Activated CD4-positive, alpha-beta memory T cell treated with anti-CD3 and anti-CD28 coated beads for 36 hours (primary cell): ENCODE data around the gene HLA-G. TPM values are rescaled to one million over a fixed set of nuclear protein-coding genes. Genes with fewer than 3 reads are reported as not detected.

Source experiments
- CTCF ChIA-PET: fragments of 350-600 bp; sonication (Branson Sonifier 250); formaldehyde crosslinking; loops from one replicate; lab custom pipeline; 2021; ENCODE audit warnings: antibody characterized with exemption, inconsistent platforms; lab: Charles Lee
- POLR2A ChIA-PET: fragments of 350-600 bp; sonication (Branson Sonifier 250); formaldehyde crosslinking; loops from one replicate; lab custom pipeline; 2021; ENCODE audit warnings: antibody characterized with exemption; lab: Charles Lee
- DNase-seq: peaks from one replicate; pipeline ENCODE4 v3.0.0-alpha.2; 2020
- H3K27ac Mint-ChIP-seq: one replicate; pipeline ENCODE4 v1.8.0; 2021; ENCODE audit warnings: mixed read lengths
- H3K27me3 Mint-ChIP-seq: one replicate; pipeline ENCODE4 v1.8.0; 2021; ENCODE audit warnings: mixed read lengths
- H3K36me3 Mint-ChIP-seq: one replicate; pipeline ENCODE4 v1.8.0; 2021; ENCODE audit warnings: mixed read lengths
- H3K4me1 Mint-ChIP-seq: one replicate; pipeline ENCODE4 v1.8.0; 2021; ENCODE audit warnings: low read depth, mixed read lengths
- H3K4me3 Mint-ChIP-seq: one replicate; pipeline ENCODE4 v1.8.0; 2021; ENCODE audit warnings: mild to moderate bottlenecking, mixed read lengths
- H3K9me3 Mint-ChIP-seq: one replicate; pipeline ENCODE4 v1.8.0; 2021; ENCODE audit warnings: mixed read lengths
- intact Hi-C: fragments of 100-400 bp; cut with micrococcal nuclease; formaldehyde crosslinking; loops from one replicate; pipeline ENCODE4 v1.15.1; 2023
- total RNA-seq, 2 experiments: library from RNA; stranded (reverse); gene quantifications; one replicate each; pipeline ENCODE4 v1.2.3, GENCODE V29; 2021

HLA-G gene
- total RNA-seq, 2 experiments from 2014 or later = 0.19 to 0.38 TPM

- Mint-ChIP-seq H3K4me3 (no peak overlapping the region), H3K9me3 (no peaks in the 10 kb centered on the region), H3K4me1 (peaks cover 10% of the 10 kb centered on the region), H3K27ac (no peak overlapping the region), H3K36me3 (peaks cover 4% of the 10 kb centered on the region), H3K27me3 (peaks cover 18% of the 10 kb centered on the region)
- ChIA-PET POLR2A (interaction anchor here (1.2 kb wide), 1 partner anchor 9 kb away, joined by 3 read pairs; no protein-coding TSS in a partner anchor), CTCF (interaction anchor here (0.9 to 2.1 kb wide), 6 partner anchors 36 to 157 kb away, joined by 3 to 6 read pairs (median 4); no protein-coding TSS in a partner anchor)
- intact Hi-C loops = no loop called here
- no peak for DNase-seq
Observed at GRCh38 chr6:29797966-29798365, 29.7 kb upstream of the HLA-G start.

DNA sequence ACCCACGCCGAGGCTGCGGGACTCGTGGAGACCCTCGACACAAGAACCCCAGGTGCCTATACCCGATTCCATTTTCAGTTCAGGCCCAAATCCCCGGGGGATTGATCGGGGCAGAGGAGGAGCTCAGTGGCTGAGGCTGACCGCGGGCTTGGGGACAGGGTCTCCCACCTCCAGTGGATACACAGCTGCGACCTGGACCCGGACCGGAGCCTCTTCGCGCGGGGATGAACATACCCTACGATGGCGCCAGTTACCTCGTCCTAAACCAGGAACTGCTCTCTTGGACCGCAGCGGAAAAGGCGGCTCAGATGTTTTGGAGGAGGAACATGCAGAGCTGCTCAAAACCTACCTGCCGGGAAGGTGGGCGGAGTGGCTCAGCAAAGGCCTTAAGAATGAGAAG is 27.4 kb upstream of the HLA-G start:
- no peak overlapping the region for H3K27ac Mint-ChIP-seq
- H3K36me3 Mint-ChIP-seq = no peaks in the 10 kb centered on the region
- H3K9me3 Mint-ChIP-seq = no peaks in the 10 kb centered on the region
- no peak for DNase-seq
- POLR2A ChIA-PET = no interaction called here
- CTCF ChIA-PET = no interaction called here
- intact Hi-C loops = no loop called here
- peaks cover 6% of the 10 kb centered on the region for H3K27me3 Mint-ChIP-seq
- H3K4me3 Mint-ChIP-seq = no peak overlapping the region
- H3K4me1 Mint-ChIP-seq = peaks cover 5% of the 10 kb centered on the region

DNA sequence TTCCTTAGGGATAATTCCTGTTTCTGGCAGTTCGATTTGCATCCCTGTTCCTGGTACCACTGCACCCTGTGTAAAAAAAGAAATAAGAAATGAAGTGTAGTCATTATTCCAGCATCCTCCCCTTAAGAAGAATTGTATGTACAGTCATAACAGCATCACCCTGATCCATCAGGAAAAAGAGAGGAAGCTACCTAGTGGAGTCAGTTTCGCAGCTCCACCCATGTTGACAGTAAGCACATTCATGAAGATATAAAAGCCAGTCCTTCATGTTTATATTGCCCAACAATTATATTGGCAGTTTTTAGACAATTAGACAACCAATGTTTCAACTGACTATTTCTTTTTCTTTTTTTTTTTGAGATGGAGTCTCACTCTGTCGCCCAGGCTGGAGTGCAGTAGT is 21.2 kb upstream of the HLA-G start:
- intact Hi-C loops = no loop called here
- ChIA-PET CTCF (interaction anchor here (1.0 kb wide), 2 partner anchors 11 to 12 kb away, joined by 3 read pairs; no protein-coding TSS in a partner anchor), POLR2A (no interaction called here)
- peaks cover 7% of the 10 kb centered on the region for H3K27me3 Mint-ChIP-seq
- H3K36me3 Mint-ChIP-seq = no peaks in the 10 kb centered on the region
- no peak for DNase-seq
- no peaks in the 10 kb centered on the region for H3K9me3 Mint-ChIP-seq
- H3K4me1 Mint-ChIP-seq = no peaks in the 10 kb centered on the region
- H3K27ac Mint-ChIP-seq = no peak overlapping the region
- no peak overlapping the region for H3K4me3 Mint-ChIP-seq

DNA sequence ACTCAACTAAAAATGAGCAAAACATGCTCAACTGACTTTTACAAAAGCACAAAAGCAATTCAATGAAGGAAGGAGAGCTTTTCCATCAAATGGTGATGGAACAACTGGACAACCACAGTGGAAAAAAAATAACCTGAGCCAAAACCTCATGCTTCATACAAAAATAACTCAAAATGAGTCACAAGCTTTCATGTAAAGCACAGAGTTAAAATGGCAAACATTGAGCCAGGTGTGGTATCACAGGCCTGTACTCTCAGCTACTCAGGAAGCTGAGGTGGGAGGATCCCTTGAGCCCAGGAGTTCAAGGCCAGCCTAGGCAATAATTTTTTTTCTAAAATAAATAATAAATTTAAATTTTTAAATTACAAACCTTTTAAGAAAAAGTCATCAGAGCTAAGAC is 18.4 kb upstream of the HLA-G start:
- intact Hi-C loops = no loop called here
- no peaks in the 10 kb centered on the region for H3K9me3 Mint-ChIP-seq
- no peaks in the 10 kb centered on the region for H3K4me1 Mint-ChIP-seq
- no peak for DNase-seq
- peaks cover 6% of the 10 kb centered on the region for H3K27me3 Mint-ChIP-seq
- no peak overlapping the region for H3K27ac Mint-ChIP-seq
- POLR2A ChIA-PET = no interaction called here
- no peaks in the 10 kb centered on the region for H3K36me3 Mint-ChIP-seq
- CTCF ChIA-PET = interaction anchor here (1.2 to 1.3 kb wide), 2 partner anchors 25 to 106 kb away, joined by 4 read pairs; no protein-coding TSS in a partner anchor
- H3K4me3 Mint-ChIP-seq = no peak overlapping the region

- ChIA-PET CTCF (no interaction called here), POLR2A (no interaction called here)
- H3K4me3 Mint-ChIP-seq = no peak overlapping the region
- H3K27ac Mint-ChIP-seq = no peak overlapping the region
- no peak for DNase-seq
- intact Hi-C loops = no loop called here
- no peaks in the 10 kb centered on the region for H3K4me1 Mint-ChIP-seq
- peaks cover 3% of the 10 kb centered on the region for H3K27me3 Mint-ChIP-seq
- no peaks in the 10 kb centered on the region for H3K9me3 Mint-ChIP-seq
- H3K36me3 Mint-ChIP-seq = no peaks in the 10 kb centered on the region
Observed at GRCh38 chr6:29810371-29810770, 17.3 kb upstream of the HLA-G start.

DNA sequence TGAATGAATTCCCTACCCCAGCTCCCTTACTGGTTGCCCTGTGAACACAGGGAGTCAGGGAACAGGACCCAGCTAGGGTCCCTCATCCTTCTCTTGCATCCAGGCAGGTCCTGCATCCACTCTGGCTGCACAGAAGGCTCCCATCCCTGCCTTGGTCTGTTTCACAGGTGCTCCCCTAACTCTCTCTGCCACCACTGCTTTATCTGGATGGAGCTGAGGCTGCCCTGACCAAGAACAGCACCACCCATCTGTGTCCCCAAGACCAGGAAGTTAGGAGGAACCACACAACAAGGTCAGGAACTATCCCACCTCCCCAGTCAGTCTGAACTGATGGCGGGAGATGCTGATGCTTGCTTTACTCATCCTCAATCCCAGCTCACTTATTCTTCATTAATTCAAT is 16.2 kb upstream of the HLA-G start:
- CTCF ChIA-PET = interaction anchor here (0.8 kb wide), 1 partner anchor 23 kb away, joined by 4 read pairs; no protein-coding TSS in a partner anchor
- no peaks in the 10 kb centered on the region for H3K9me3 Mint-ChIP-seq
- no peak overlapping the region for H3K27ac Mint-ChIP-seq
- H3K36me3 Mint-ChIP-seq = no peaks in the 10 kb centered on the region
- intact Hi-C loops = no loop called here
- DNase-seq = no peak
- POLR2A ChIA-PET = no interaction called here
- H3K27me3 Mint-ChIP-seq = no peaks in the 10 kb centered on the region
- H3K4me3 Mint-ChIP-seq = no peak overlapping the region
- H3K4me1 Mint-ChIP-seq = peaks cover 3% of the 10 kb centered on the region

DNA sequence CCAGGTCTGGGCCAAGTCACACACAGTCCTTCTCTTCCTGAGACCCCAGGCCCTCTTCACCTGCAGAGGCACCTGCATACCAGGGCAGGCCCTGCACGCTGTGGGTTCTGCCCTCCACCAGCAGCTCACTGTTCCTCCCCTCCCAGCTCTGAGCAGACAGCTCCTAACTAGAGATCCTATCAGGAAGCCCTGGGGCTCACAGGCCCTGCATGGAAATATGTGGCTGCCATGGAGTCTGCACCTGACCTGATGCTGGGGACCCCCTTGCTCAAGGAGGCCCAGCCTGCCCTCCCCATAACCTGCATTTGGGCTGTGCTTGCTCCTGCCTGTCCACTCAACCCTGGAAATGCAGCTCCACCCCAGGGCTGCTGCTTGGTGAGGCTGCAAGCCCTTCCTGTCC is 14.6 kb upstream of the HLA-G start:
- no peak for DNase-seq
- Mint-ChIP-seq H3K27me3 (no peaks in the 10 kb centered on the region), H3K4me1 (peaks cover 3% of the 10 kb centered on the region), H3K9me3 (no peaks in the 10 kb centered on the region), H3K4me3 (no peak overlapping the region), H3K36me3 (no peaks in the 10 kb centered on the region), H3K27ac (no peak overlapping the region)
- intact Hi-C loops = no loop called here
- ChIA-PET POLR2A (no interaction called here), CTCF (interaction anchor here (0.6 kb wide), 1 partner anchor 57 kb away, joined by 3 read pairs; no protein-coding TSS in a partner anchor)

DNA sequence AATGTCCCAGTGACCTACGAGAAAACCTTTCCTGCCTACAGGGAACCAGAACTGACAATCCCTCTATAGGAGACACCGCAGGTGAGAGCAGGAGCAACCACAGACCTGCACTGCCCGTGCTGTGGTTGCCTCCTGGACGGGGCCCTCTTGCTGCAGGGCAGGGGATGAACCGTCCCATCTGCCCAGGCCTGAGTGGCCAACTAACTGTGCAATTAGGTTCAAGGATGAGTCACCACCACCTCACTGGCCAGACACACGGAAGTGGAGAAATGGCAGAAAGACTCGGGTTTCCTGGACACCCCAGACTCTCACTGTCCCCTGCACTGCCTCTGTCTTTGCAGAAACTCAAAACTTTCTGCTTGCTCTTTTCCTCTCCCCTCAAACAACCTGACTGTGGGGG is 13.8 kb upstream of the HLA-G start:
- H3K9me3 Mint-ChIP-seq = no peaks in the 10 kb centered on the region
- ChIA-PET POLR2A (no interaction called here), CTCF (no interaction called here)
- no peak overlapping the region for H3K27ac Mint-ChIP-seq
- peaks cover 3% of the 10 kb centered on the region for H3K4me1 Mint-ChIP-seq
- peaks cover 2% of the 10 kb centered on the region for H3K27me3 Mint-ChIP-seq
- H3K36me3 Mint-ChIP-seq = no peaks in the 10 kb centered on the region
- no peak overlapping the region for H3K4me3 Mint-ChIP-seq
- intact Hi-C loops = no loop called here
- DNase-seq = no peak

- no peak for DNase-seq
- Mint-ChIP-seq H3K27ac (no peak overlapping the region), H3K9me3 (no peaks in the 10 kb centered on the region), H3K4me1 (peaks cover 3% of the 10 kb centered on the region), H3K4me3 (no peak overlapping the region), H3K27me3 (peaks cover 6% of the 10 kb centered on the region), H3K36me3 (no peaks in the 10 kb centered on the region)
- ChIA-PET CTCF (no interaction called here), POLR2A (no interaction called here)
- intact Hi-C loops = no loop called here
Observed at GRCh38 chr6:29814379-29815117, 13.1 kb upstream of the HLA-G start.

- intact Hi-C loops = no loop called here
- CTCF ChIA-PET = no interaction called here
Observed at GRCh38 chr6:29815118-29815750, 12.4 kb upstream of the HLA-G start.

DNA sequence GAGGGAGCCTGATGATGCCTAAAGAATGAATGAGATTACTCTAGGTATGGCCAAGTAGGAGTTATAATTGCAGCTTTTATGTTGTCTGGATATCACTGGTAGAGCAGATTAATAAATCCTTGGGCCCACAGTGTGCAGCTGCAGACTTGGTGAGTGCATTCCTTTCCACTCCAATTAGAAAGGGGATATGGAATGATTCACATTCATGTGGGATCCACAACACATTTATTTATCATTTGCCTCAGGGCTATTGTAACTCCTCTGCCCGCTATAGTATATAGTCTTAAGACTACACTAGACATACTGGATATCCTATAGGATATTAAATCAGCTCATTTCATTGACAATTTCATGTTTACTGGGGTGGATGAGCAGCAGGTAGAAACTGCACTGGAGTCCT is 11.6 kb upstream of the HLA-G start:
- DNase-seq = no peak
- Mint-ChIP-seq H3K27me3 (peaks cover 8% of the 10 kb centered on the region), H3K27ac (no peak overlapping the region), H3K9me3 (no peaks in the 10 kb centered on the region), H3K4me1 (peaks cover 3% of the 10 kb centered on the region), H3K36me3 (no peaks in the 10 kb centered on the region), H3K4me3 (no peak overlapping the region)
- ChIA-PET POLR2A (no interaction called here), CTCF (no interaction called here)
- intact Hi-C loops = no loop called here

More at GRCh38 chr6:29815118-29815750, 12.4 kb upstream of the HLA-G start:
- H3K27ac Mint-ChIP-seq = no peak overlapping the region
- peaks cover 3% of the 10 kb centered on the region for H3K4me1 Mint-ChIP-seq
- H3K4me3 Mint-ChIP-seq = no peak overlapping the region
- no peak for DNase-seq
- no peaks in the 10 kb centered on the region for H3K9me3 Mint-ChIP-seq
- POLR2A ChIA-PET = no interaction called here
- peaks cover 8% of the 10 kb centered on the region for H3K27me3 Mint-ChIP-seq
- no peaks in the 10 kb centered on the region for H3K36me3 Mint-ChIP-seq

DNA sequence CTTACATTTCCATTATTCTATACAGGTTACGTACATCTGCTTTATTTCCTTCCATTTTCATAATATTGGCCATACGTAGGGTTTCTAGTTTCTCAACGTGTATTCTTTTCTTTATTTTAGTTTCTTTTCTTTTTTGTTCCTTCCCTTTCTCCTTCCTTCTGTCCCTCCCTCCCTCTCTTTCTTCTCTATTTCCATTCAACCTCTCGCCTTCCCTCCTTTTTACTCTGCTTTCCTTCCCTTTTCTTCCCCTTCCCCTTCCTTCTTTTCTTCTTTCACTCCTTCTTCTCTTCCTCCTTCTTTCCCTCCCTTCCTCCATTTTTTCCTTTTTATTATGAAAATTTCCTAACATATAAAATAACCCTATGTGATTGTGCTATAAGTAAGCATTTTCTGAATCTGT is 8.7 kb upstream of the HLA-G start:
- intact Hi-C loops = no loop called here
- no peaks in the 10 kb centered on the region for H3K36me3 Mint-ChIP-seq
- no peak overlapping the region for H3K4me3 Mint-ChIP-seq
- ChIA-PET CTCF (no interaction called here), POLR2A (no interaction called here)
- H3K9me3 Mint-ChIP-seq = no peaks in the 10 kb centered on the region
- no peak overlapping the region for H3K27ac Mint-ChIP-seq
- DNase-seq = no peak
- peaks cover 15% of the 10 kb centered on the region for H3K27me3 Mint-ChIP-seq
- H3K4me1 Mint-ChIP-seq = peaks cover 3% of the 10 kb centered on the region
